NCI-H82 treated with DMSO at 0.1 percent for 48 hours (cell line): Measurements from ENCODE around the gene NR0B1.

Experiments used
- DNase-seq: peaks from one replicate; lab custom pipeline; 2025; ENCODE audit not compliant: unreplicated experiment; lab: John Stamatoyannopoulos, UW

The NR0B1 gene

DNA sequence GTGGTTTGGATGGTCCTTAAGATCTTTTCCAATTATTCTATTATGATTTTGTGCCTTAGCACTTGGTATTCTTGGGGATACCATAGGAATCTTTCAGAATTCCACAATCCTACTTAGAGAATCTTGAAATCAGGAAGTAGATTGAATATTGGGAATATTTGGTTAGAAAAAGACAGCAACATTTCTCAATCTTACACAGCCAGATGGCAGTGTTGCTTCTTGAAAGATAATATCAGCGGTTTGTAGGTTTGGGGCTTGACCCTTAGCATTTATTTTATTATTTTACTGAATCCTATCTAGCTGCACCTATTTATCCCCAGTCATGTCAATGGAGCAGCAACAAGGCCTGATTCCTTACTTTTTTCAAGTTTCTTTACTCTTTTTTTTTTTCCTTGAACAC, 33.7 kb downstream of the NR0B1 start:
- no peak for DNase-seq

DNA sequence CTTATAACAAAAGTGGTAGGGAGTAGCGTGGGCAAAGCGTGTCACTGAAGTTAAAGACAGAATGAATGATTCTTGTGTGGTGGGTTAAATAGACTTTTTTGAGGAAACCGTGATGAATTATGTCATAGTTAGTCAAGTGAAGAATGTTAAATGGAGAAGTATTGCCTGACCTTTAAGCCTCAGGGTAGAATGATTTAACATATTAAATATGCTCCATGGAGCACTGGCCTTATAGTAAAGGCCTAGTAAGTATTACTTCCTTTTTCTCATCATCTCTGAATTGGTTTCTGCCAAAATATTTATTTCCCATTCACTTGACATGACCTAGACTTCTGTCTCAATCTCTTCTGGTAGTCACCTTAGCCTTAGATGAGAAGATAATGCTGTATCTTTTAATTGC, 38.6 kb downstream of the NR0B1 start:
- no peak for DNase-seq

GRCh38 chrX:30262763-30263162, 46.4 kb downstream of the NR0B1 start:
- DNase-seq: no peak

DNA sequence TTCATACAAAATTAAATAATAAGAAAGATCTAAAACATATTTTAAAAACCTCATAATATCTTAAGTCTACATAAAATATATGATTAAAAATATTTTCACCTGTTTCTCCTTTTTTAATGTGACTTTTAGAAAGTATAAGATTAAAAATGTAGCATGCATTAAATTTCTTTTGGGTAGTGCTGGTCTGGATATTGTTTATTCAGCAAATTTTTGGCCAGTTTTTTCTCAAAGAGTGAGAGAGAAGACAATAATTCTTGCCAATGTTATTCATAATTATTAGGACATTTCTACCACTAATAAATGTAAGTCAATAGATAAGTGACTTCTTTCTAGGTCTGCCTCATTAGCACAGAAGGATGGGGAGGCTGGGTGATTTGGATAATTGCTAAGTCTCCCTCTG, 48.2 kb downstream of the NR0B1 start:
- no peak for DNase-seq

DNA sequence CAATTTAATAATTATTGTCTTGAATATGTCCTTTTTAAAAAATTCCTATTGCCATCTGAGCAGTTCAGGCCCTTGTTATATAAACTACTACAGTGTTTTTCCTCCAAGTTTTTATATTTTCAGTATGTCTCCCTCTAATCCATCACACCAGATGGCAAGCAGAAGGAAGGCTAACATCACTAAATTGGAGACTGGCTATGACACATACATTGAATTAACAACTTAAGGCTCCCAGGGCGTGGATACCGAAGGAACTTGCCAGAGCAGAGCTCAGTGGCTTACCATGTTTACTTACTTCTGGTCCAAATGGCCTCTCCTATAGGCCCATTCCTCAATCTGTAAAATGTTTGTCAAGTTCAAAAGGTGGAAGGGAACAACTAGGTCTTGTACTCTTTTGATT, 49.3 kb downstream of the NR0B1 start:
- no peak for DNase-seq
